ENCODE results near the gene ARL6IP5.

The ARL6IP5 gene

GRCh38 chr3:69094467-69095205 lies 9.9 kb downstream of the ARL6IP5 start:
- no peak for DNase-seq (ENCODE audit: extremely low read depth, low read depth)
- H3K4me3 ChIP-seq (replicated peaks; ENCODE audit: low read depth, low read length) = no peak overlapping the region
- no peak for TF ChIP-seq CTCF (IDR thresholded peaks at IDR 0.05; ENCODE audit: low read depth, low read length, missing control alignments)

GRCh38 chr3:69095636-69096035 lies 10.9 kb downstream of the ARL6IP5 start:
- no peak for TF ChIP-seq CTCF (IDR thresholded peaks at IDR 0.05; ENCODE audit: low read depth, low read length, missing control alignments)
- no peak for DNase-seq (ENCODE audit: extremely low read depth, low read depth)
- H3K4me3 ChIP-seq (replicated peaks; ENCODE audit: low read depth, low read length) = no peak overlapping the region

- DNase-seq (ENCODE audit: extremely low read depth, low read depth) = no peak
- H3K4me3 ChIP-seq (replicated peaks; ENCODE audit: low read depth, low read length) = no peak overlapping the region
- TF ChIP-seq CTCF (IDR thresholded peaks at IDR 0.05; ENCODE audit: low read depth, low read length, missing control alignments) = no peak
These were observed 11.6 kb downstream of the ARL6IP5 start for GRCh38 chr3:69096299-69096698.

GRCh38 chr3:69097407-69098086 lies 12.8 kb downstream of the ARL6IP5 start:
- H3K4me3 ChIP-seq (replicated peaks; ENCODE audit: low read depth, low read length) = no peak overlapping the region
- no peak for DNase-seq (ENCODE audit: extremely low read depth, low read depth)
- TF ChIP-seq CTCF (IDR thresholded peaks at IDR 0.05; ENCODE audit: low read depth, low read length, missing control alignments) = no peak

- no peak for DNase-seq (ENCODE audit: extremely low read depth, low read depth)
- no peak for TF ChIP-seq CTCF (IDR thresholded peaks at IDR 0.05; ENCODE audit: low read depth, low read length, missing control alignments)
- no peak overlapping the region for H3K4me3 ChIP-seq (replicated peaks; ENCODE audit: low read depth, low read length)
These were observed 14.8 kb downstream of the ARL6IP5 start for GRCh38 chr3:69099576-69099975.

- DNase-seq (ENCODE audit: extremely low read depth, low read depth) = no peak
- TF ChIP-seq CTCF (IDR thresholded peaks at IDR 0.05; ENCODE audit: low read depth, low read length, missing control alignments) = no peak
- no peak overlapping the region for H3K4me3 ChIP-seq (replicated peaks; ENCODE audit: low read depth, low read length)
These were observed 17.6 kb downstream of the ARL6IP5 start for GRCh38 chr3:69102384-69102783.
